Measurements from ENCODE around the gene CCDC92.
A peak's percentile ranks its signal among the peaks of the same experiment; 100 is the strongest.

CCDC92 gene

DNA sequence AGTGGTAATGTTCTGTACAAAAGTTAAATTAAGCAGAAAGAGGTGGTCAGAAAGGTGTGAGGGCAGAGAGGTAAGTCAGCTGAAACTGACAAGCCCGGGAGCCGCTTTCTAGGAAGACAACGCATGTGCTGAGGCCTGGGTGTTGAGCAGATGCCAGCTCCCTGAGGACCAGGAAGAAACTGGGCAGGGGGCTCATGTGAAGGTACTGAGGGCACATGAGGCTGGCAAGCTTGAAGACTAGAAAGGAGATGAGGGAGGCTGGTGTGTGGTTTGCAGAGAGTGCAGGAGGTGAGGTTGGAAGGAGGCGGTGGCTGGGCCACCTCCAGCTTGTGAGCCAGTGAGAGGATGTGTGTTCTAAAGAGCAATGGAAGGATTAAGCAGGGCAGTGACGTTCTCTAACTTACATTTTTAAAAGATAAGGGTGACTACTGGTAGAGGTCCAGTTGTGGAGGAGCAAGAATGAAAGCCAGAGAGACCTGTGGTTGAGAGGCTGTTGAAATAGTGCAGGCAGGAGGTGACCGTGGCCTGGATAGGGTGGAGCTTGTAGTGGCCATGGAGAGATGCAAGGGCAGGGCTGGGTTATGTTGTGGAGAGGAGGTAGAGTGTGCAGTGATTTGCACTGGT, 29.5 kb upstream of the CCDC92 start:
- DNase-seq (ENCODE audit: low read depth in 2 of 2) = no peak

DNA sequence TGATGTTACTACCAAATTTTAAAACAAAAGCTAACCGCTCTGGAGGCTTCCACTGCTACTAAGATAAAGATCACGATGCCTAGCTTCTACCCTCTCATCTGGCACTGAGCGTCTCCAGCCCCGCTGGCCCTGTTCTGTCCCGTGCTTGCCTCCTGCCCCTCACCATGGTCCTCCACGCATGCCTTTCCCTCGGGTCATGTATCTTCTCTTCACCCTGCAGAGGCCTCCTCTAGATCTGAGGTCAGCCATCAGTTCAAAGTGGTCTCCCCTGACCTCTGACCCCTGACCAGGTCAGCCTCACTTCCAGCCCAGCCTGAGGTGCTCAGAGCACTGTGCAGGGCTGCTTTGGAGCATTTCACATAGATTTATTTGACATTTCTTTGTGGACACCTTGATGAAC, 28.7 kb upstream of the CCDC92 start:
- DNase-seq (ENCODE audit: low read depth in 2 of 2) = no peak

DNA sequence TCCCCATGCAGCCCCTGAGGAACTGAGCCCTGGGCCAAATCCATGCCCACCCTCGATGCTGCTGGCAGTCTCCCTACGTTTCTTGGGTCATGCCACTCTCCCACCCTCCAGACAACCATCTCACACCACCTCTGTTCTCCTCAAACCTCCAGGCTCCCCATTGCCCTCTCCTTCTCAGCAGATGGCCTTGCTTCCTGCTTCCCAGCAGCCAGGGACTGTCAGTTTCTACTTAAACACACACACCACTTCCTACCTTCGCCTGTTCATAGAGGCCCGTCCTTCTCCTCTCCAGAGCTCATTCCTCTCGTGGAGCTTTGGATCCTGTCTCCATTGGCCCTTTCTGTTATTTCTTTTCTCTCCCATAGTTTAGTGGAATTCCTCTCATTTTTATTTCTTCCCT, 27.5 kb upstream of the CCDC92 start:
- no peak for DNase-seq (ENCODE audit: low read depth in 2 of 2)

DNA sequence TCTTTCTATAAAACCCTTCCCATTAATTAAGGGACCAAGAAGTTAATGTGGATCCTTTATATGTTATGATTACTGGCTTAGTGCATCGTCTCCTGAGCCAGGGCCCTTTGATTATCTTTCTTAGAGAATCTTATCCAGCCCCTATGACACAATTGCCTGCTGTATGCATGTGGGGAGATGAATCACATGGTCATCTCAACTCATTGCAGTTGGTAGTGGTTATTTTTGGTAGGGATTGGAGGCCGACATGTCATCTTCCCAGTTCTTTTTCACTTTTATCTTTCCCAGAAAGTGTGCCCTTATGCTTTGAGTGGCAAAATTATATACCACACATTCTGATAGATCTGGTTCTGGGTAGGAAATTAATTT, 26.3 kb upstream of the CCDC92 start:
- DNase-seq (ENCODE audit: low read depth in 2 of 2) = no peak

GRCh38 chr12:123998344-123998990, 25.8 kb upstream of the CCDC92 start:
- DNase-seq (ENCODE audit: low read depth in 2 of 2) = no peak

DNA sequence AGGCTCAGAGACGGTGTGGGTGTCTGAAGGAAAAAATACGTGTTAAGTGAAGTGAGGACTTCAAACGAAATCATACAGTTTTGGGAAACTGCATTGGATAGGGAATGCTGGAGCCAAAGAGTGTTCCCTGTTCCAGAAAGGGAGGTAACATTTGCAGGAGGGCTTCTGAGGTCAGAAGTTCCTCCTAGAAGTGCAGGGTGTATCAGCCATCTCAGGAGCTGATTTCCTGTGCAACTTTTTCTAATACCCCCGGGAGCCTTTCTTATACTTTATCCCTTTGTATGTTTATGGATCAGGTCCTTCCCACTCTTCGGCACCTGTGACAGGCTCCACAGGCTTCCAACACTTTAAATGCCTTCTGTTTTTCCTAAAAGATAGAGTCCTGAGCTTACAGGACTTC, 25.3 kb upstream of the CCDC92 start:
- DNase-seq (ENCODE audit: low read depth in 2 of 2) = no peak

DNA sequence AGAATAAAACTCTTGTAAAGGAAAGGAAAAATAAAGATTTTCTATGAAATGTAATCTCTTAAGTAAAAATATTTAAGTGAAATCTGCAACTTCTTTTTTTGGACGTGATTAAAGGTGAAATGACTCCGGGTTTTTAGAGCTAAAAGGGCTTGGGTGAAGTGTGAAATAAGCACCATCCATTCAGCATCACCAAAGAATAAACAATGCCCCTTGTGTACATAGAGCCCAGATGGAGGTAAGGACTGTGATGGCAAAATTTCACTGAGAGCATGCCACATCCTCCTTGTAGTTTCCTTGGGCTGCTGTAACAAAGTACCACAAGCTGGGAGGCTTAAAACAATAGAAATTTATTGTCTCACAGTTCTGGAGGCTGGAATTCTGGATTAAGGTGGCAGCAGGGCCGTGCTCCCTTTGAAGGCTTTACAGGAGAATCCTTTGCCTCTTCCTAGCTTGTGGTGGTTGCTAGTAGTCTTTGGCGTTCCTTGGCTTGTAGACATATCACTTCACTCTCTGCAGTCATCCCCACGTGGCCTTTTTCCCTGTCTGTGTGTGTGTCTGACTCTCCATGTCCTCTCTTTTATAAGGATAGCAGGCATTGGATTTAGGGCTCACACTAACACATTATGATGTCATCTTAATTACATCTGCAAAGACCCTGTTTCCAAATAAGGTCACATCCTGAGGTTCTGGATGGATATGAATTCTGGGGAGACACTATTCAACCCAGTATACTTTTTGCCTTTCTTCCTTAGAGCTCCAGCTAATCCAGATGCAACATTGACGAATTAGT, 24.6 kb upstream of the CCDC92 start:
- DNase-seq (ENCODE audit: low read depth in 2 of 2) = no peak

GRCh38 chr12:123996581-123996980, 23.9 kb upstream of the CCDC92 start:
- no peak for DNase-seq (ENCODE audit: low read depth in 2 of 2)

GRCh38 chr12:123995023-123995748, 22.6 kb upstream of the CCDC92 start:
- no peak for DNase-seq (ENCODE audit: low read depth in 2 of 2)

- no peak for DNase-seq (ENCODE audit: low read depth in 2 of 2)
These were observed 19.6 kb upstream of the CCDC92 start for GRCh38 chr12:123992118-123992825.

GRCh38 chr12:123991372-123991951, 18.8 kb upstream of the CCDC92 start:
- DNase-seq (ENCODE audit: low read depth in 2 of 2) = no peak

GRCh38 chr12:123990511-123990910, 17.9 kb upstream of the CCDC92 start:
- DNase-seq (ENCODE audit: low read depth in 2 of 2) = no peak

DNA sequence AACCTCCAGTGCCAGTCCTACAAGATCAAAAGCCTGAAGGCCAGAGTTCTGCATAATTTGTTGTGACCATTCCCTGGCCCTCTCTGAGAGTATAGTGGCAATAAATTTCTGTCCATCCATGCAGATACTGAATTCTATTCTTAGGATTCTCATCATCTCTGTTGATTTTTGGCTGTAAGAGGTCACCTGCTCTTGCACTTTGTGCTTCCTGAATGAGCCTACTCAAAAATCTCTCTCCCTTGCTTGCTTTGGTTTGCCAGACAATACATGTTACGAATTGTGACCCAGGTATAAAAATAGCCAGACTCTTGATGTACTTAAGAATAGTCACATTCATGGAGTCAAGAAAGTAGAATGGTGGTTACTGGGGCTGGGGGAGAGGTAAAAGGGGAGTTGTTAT, 17.1 kb upstream of the CCDC92 start:
- no peak for DNase-seq (ENCODE audit: low read depth in 2 of 2)

DNA sequence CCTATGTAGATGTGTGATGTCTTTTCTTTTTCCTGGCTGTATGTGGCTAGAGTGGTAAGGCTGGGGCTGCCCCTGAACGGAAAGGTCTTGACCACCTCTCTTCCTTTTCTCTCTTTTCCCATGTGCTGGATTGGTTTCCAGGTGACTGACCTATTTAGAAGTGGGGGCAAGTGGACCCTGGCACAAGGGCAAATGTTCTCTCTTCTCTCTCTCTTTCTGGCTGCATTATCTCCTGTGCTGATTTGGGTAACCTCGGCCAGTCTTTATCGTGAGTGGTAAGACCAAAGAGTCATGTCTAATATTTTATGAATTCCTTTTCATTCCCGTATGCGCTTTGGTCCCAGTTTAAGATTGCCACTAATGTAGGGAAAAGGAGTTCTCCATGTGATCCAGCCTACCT, 16.5 kb upstream of the CCDC92 start:
- DNase-seq (ENCODE audit: low read depth in 2 of 2) = no peak

- DNase-seq (ENCODE audit: low read depth in 2 of 2) = no peak
These were observed 14.4 kb upstream of the CCDC92 start for GRCh38 chr12:123987022-123987421.

GRCh38 chr12:123986374-123986965, 13.8 kb upstream of the CCDC92 start:
- DNase-seq (ENCODE audit: low read depth in 2 of 2) = no peak

- no peak for DNase-seq (ENCODE audit: low read depth in 2 of 2)
These were observed 12.3 kb upstream of the CCDC92 start for GRCh38 chr12:123984903-123985302.

- DNase-seq (ENCODE audit: low read depth in 2 of 2) = peak in 1 of 2 experiments; percentile 4
These were observed 11.3 kb upstream of the CCDC92 start for GRCh38 chr12:123983822-123984485.

DNA sequence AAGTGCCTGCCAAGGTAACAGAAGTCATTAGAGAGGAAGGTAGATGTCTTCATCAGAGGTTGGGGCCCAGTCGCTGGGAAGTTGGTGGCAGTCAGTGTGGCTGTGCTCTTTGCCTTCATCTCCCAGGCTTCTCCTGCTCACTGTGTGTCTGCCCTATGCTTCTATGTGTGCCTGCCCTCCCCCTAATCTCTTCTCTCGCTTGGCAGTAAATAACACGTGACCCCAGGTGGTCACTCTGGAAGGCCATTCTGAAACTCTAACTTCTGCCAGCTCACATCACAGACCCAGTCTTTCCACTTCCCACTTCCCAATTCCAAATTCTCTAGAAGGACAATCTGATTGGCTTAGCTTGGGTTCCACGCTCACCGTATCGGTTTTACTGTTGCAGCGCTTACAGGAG, 9.6 kb upstream of the CCDC92 start:
- no peak for DNase-seq (ENCODE audit: low read depth in 2 of 2)

GRCh38 chr12:123979566-123979965, 6.9 kb upstream of the CCDC92 start:
- DNase-seq (ENCODE audit: low read depth in 2 of 2) = no peak
